ENCODE data around the gene SLC16A12.

Gene SLC16A12

GRCh38 chr10:89384474-89385340 lies 150.7 kb downstream of the SLC16A12 start:
- ChIA-PET POLR2A (no interaction called here), CTCF (interaction anchor here (0.9 to 2.5 kb wide), 5 partner anchors 10 to 167 kb away, joined by 3 to 16 read pairs (median 4); partner anchors contain the start of gene LIPA)
- DNase-seq (ENCODE audit: low read depth, low spot score), result no peak
- no peak overlapping the region for H3K4me3 ChIP-seq (ENCODE audit: low read depth, low read length)
- TF ChIP-seq, protein P1, sequence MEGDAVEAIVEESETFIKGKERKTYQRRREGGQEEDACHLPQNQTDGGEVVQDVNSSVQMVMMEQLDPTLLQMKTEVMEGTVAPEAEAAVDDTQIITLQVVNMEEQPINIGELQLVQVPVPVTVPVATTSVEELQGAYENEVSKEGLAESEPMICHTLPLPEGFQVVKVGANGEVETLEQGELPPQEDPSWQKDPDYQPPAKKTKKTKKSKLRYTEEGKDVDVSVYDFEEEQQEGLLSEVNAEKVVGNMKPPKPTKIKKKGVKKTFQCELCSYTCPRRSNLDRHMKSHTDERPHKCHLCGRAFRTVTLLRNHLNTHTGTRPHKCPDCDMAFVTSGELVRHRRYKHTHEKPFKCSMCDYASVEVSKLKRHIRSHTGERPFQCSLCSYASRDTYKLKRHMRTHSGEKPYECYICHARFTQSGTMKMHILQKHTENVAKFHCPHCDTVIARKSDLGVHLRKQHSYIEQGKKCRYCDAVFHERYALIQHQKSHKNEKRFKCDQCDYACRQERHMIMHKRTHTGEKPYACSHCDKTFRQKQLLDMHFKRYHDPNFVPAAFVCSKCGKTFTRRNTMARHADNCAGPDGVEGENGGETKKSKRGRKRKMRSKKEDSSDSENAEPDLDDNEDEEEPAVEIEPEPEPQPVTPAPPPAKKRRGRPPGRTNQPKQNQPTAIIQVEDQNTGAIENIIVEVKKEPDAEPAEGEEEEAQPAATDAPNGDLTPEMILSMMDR (IDR thresholded peaks at IDR 0.05; ENCODE audit: insufficient read depth, low read length, missing control alignments), result no peak

- no peak for DNase-seq (ENCODE audit: low read depth, low spot score)
- ChIA-PET POLR2A (no interaction called here), CTCF (interaction anchor here (1.5 to 2.5 kb wide), 2 partner anchors 14 to 162 kb away, joined by 4 to 16 read pairs; no protein-coding TSS in a partner anchor)
- no peak overlapping the region for H3K4me3 ChIP-seq (ENCODE audit: low read depth, low read length)
- TF ChIP-seq, protein P1 (IDR thresholded peaks at IDR 0.05; ENCODE audit: insufficient read depth, low read length, missing control alignments), result no peak
Measured at GRCh38 chr10:89382757-89383156, 152.6 kb downstream of the SLC16A12 start.
